ENCODE measurements around the gene HS3ST3A1.

- TF ChIP-seq, protein P1, sequence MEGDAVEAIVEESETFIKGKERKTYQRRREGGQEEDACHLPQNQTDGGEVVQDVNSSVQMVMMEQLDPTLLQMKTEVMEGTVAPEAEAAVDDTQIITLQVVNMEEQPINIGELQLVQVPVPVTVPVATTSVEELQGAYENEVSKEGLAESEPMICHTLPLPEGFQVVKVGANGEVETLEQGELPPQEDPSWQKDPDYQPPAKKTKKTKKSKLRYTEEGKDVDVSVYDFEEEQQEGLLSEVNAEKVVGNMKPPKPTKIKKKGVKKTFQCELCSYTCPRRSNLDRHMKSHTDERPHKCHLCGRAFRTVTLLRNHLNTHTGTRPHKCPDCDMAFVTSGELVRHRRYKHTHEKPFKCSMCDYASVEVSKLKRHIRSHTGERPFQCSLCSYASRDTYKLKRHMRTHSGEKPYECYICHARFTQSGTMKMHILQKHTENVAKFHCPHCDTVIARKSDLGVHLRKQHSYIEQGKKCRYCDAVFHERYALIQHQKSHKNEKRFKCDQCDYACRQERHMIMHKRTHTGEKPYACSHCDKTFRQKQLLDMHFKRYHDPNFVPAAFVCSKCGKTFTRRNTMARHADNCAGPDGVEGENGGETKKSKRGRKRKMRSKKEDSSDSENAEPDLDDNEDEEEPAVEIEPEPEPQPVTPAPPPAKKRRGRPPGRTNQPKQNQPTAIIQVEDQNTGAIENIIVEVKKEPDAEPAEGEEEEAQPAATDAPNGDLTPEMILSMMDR (conservative IDR thresholded peaks at IDR 0.05; ENCODE audit: low read depth in 2 of 2): 0 out of 4 replicates have a peak, but pooled peaks of 1 of the 2 experiments have one; percentile 8
- no peak for TF ChIP-seq CREB1 (CRISPR knock-in tag; IDR thresholded peaks at IDR 0.05; ENCODE audit: low read depth)
- no peak for TF ChIP-seq POLR2AphosphoS5 (IDR thresholded peaks at IDR 0.05; ENCODE audit: low read depth)
- no peak for TF ChIP-seq EZH2phosphoT487 (IDR thresholded peaks at IDR 0.05; ENCODE audit: unreplicated experiment)
- TF ChIP-seq, protein P2, sequence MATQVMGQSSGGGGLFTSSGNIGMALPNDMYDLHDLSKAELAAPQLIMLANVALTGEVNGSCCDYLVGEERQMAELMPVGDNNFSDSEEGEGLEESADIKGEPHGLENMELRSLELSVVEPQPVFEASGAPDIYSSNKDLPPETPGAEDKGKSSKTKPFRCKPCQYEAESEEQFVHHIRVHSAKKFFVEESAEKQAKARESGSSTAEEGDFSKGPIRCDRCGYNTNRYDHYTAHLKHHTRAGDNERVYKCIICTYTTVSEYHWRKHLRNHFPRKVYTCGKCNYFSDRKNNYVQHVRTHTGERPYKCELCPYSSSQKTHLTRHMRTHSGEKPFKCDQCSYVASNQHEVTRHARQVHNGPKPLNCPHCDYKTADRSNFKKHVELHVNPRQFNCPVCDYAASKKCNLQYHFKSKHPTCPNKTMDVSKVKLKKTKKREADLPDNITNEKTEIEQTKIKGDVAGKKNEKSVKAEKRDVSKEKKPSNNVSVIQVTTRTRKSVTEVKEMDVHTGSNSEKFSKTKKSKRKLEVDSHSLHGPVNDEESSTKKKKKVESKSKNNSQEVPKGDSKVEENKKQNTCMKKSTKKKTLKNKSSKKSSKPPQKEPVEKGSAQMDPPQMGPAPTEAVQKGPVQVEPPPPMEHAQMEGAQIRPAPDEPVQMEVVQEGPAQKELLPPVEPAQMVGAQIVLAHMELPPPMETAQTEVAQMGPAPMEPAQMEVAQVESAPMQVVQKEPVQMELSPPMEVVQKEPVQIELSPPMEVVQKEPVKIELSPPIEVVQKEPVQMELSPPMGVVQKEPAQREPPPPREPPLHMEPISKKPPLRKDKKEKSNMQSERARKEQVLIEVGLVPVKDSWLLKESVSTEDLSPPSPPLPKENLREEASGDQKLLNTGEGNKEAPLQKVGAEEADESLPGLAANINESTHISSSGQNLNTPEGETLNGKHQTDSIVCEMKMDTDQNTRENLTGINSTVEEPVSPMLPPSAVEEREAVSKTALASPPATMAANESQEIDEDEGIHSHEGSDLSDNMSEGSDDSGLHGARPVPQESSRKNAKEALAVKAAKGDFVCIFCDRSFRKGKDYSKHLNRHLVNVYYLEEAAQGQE (IDR thresholded peaks at IDR 0.05; ENCODE audit: unreplicated experiment): no peak
These were observed 88.7 kb downstream of the HS3ST3A1 start for GRCh38 chr17:13513039-13513405.
